Vagina (tissue), 2 donors: ENCODE data around the gene EPN2. TPM values are rescaled to one million over a fixed set of nuclear protein-coding genes. Genes with fewer than 3 reads are reported as not detected.

ENCODE experiments used
- DNase-seq, 2 donors: peaks; one replicate each; pipeline ENCODE4 v3.0.0-alpha.2; 2017; ENCODE audit errors: extremely low spot score in 2 of 2
- H3K27ac ChIP-seq: fragments of 200-600 bp; sonication (generic); one replicate; pipeline ENCODE4 v1.5.1; 2019
- H3K27me3 ChIP-seq: fragments of 200-600 bp; sonication (generic); one replicate; pipeline ENCODE4 v1.5.1; 2019
- H3K36me3 ChIP-seq, 2 donors: fragments of 200-600 bp; sonication (generic); one replicate each; pipeline ENCODE4 v1.5.1; 2017 to 2019
- H3K4me1 ChIP-seq: fragments of 200-600 bp; sonication (generic); one replicate; pipeline ENCODE4 v1.5.1; 2019
- H3K4me3 ChIP-seq, 2 donors: fragments of 200-600 bp; sonication (generic); 1 replicate in 1 of 2; 2 replicates in 1 of 2; pipeline ENCODE4 v1.5.1; 2016 to 2019
- H3K9me3 ChIP-seq: fragments of 200-600 bp; sonication (generic); one replicate; pipeline ENCODE4 v1.5.1; 2019
- CTCF ChIP-seq, 3 experiments: fragments of 450-650 bp in 2 of 3; fragments of 200-600 bp in 1 of 3; sonication (generic) in 1 of 3; IDR thresholded peaks; one replicate each; pipeline ENCODE4 v1.5.1; 2017 to 2019; ENCODE audit warnings: antibody characterized with exemption in 3 of 3, mild to moderate bottlenecking in 2 of 3, moderate library complexity in 2 of 3
- POLR2A ChIP-seq, 2 donors: fragments of 450-650 bp; IDR thresholded peaks; one replicate each; pipeline ENCODE4 v1.6.1; 2017; ENCODE audit warnings: antibody characterized with exemption in 2 of 2, mild to moderate bottlenecking in 2 of 2, moderate library complexity in 2 of 2
- POLR2AphosphoS5 ChIP-seq, 2 donors: sonication (generic); formaldehyde crosslinking; IDR thresholded peaks; one replicate each; pipeline ENCODE4 v1.9.0; 2017; ENCODE audit warnings: antibody characterized with exemption in 2 of 2, mild to moderate bottlenecking in 2 of 2, low read depth in 1 of 2; ENCODE audit not compliant: insufficient read depth in 1 of 2
- intact Hi-C: fragments of 100-400 bp; cut with DNase I; formaldehyde crosslinking; loops from one replicate; pipeline ENCODE4 v1.15.1; 2023
- total RNA-seq: library from RNA; depleted of rRNA; stranded (reverse); fragments of >200 nt; gene quantifications from one replicate; pipeline ENCODE4 v1.2.3, GENCODE V29; 2016

Gene EPN2
- total RNA-seq, 1 donor from 2014 or later = 65.6 TPM

- H3K4me1 ChIP-seq = peaks cover 79% of the 10 kb centered on the region
- H3K9me3 ChIP-seq = no peaks in the 10 kb centered on the region
- no peaks in the 10 kb centered on the region for H3K27me3 ChIP-seq
- no peak overlapping the region for H3K4me3 ChIP-seq
- intact Hi-C loops = no loop called here
- H3K27ac ChIP-seq = no peak overlapping the region
- DNase-seq = no peak
- peaks cover 0 to 3% of the 10 kb centered on the region in 2 donors for H3K36me3 ChIP-seq
- TF ChIP-seq CTCF (IDR thresholded peaks at IDR 0.05) = no peak
Observed at GRCh38 chr17:19285213-19285900, 48.2 kb downstream of the EPN2 start.

GRCh38 chr17:19286751-19287341, 49.7 kb downstream of the EPN2 start:
- TF ChIP-seq POLR2AphosphoS5 (IDR thresholded peaks at IDR 0.05; ENCODE audit: insufficient read depth in 1 of 2, low read depth in 1 of 2) = no peak
- peaks cover 0 to 3% of the 10 kb centered on the region in 2 donors for H3K36me3 ChIP-seq
- H3K4me1 ChIP-seq = peaks cover 80% of the 10 kb centered on the region
- H3K27me3 ChIP-seq = no peaks in the 10 kb centered on the region
- no peak overlapping the region for H3K4me3 ChIP-seq
- H3K9me3 ChIP-seq = no peaks in the 10 kb centered on the region
- DNase-seq = no peak
- H3K27ac ChIP-seq = no peak overlapping the region
- intact Hi-C loops = no loop called here

GRCh38 chr17:19287651-19288050, 50.5 kb downstream of the EPN2 start:
- intact Hi-C loops = no loop called here
- peaks cover 78% of the 10 kb centered on the region for H3K4me1 ChIP-seq
- H3K27me3 ChIP-seq = no peaks in the 10 kb centered on the region
- H3K36me3 ChIP-seq = peaks cover 0 to under 1% of the 10 kb centered on the region in 2 donors
- TF ChIP-seq CTCF (IDR thresholded peaks at IDR 0.05) (no peak), POLR2A (IDR thresholded peaks at IDR 0.05) (no peak), POLR2AphosphoS5 (IDR thresholded peaks at IDR 0.05; ENCODE audit: insufficient read depth in 1 of 2, low read depth in 1 of 2) (no peak)
- H3K9me3 ChIP-seq = no peaks in the 10 kb centered on the region
- H3K27ac ChIP-seq = no peak overlapping the region
- no peak overlapping the region for H3K4me3 ChIP-seq
- no peak for DNase-seq

- no peak overlapping the region for H3K4me3 ChIP-seq
- peaks cover 74% of the 10 kb centered on the region for H3K4me1 ChIP-seq
- intact Hi-C loops = no loop called here
- DNase-seq = no peak
- H3K9me3 ChIP-seq = no peaks in the 10 kb centered on the region
- no peaks in the 10 kb centered on the region for H3K36me3 ChIP-seq
- H3K27me3 ChIP-seq = no peaks in the 10 kb centered on the region
- no peak overlapping the region for H3K27ac ChIP-seq
- TF ChIP-seq POLR2AphosphoS5 (IDR thresholded peaks at IDR 0.05; ENCODE audit: insufficient read depth in 1 of 2, low read depth in 1 of 2) (no peak), POLR2A (IDR thresholded peaks at IDR 0.05) (no peak), CTCF (IDR thresholded peaks at IDR 0.05) (no peak)
Observed at GRCh38 chr17:19288453-19288852, 51.3 kb downstream of the EPN2 start.

GRCh38 chr17:19290066-19290705, 53.0 kb downstream of the EPN2 start:
- Histone ChIP-seq H3K4me1 (peaks cover 67% of the 10 kb centered on the region), H3K36me3 (no peaks in the 10 kb centered on the region), H3K9me3 (no peaks in the 10 kb centered on the region), H3K4me3 (no peak overlapping the region), H3K27ac (peak overlapping the region; percentile 36), H3K27me3 (no peaks in the 10 kb centered on the region)
- no peak for DNase-seq
- TF ChIP-seq POLR2A (IDR thresholded peaks at IDR 0.05) (no peak), POLR2AphosphoS5 (IDR thresholded peaks at IDR 0.05; ENCODE audit: insufficient read depth in 1 of 2, low read depth in 1 of 2) (no peak), CTCF (IDR thresholded peaks at IDR 0.05) (no peak)
- intact Hi-C loops = no loop called here
